OCI-LY1 (cell line): ENCODE results near the gene NDC80.

Experiments used
- H2AFZ ChIP-seq: fragments of 200-600 bp; sonication (generic), shearing (Covaris generic); 2 replicates; pipeline ENCODE4 v1.6.0; 2014; ENCODE audit warnings: antibody characterized with exemption, mild to moderate bottlenecking, low read length
- H3F3A ChIP-seq: fragments of 200-600 bp; sonication (generic), shearing (Covaris generic); 2 replicates; pipeline ENCODE4 v1.6.0; 2014; ENCODE audit warnings: mild to moderate bottlenecking, antibody characterized with exemption, low read length, moderate library complexity; ENCODE audit not compliant: insufficient read depth
- H3K27ac ChIP-seq: fragments of 200-600 bp; sonication (generic); 2 replicates; pipeline ENCODE4 v1.5.1; 2014; ENCODE audit warnings: low read length, mixed run types, mild to moderate bottlenecking, low read depth; ENCODE audit not compliant: poor library complexity, severe bottlenecking
- H3K27me3 ChIP-seq: fragments of 200-600 bp; sonication (generic); 2 replicates; pipeline ENCODE4 v1.6.0; 2014; ENCODE audit warnings: antibody characterized with exemption, mild to moderate bottlenecking, low read length, moderate library complexity; ENCODE audit not compliant: insufficient read depth
- H3K36me3 ChIP-seq: fragments of 200-600 bp; sonication (generic); 2 replicates; pipeline ENCODE4 v1.6.1; 2014; ENCODE audit warnings: mild to moderate bottlenecking, antibody characterized with exemption, low read length, moderate library complexity, mixed read lengths; ENCODE audit not compliant: insufficient read depth
- H3K4me1 ChIP-seq: fragments of 200-600 bp; sonication (generic); 2 replicates; pipeline ENCODE4 v1.5.1; 2014; ENCODE audit warnings: mild to moderate bottlenecking, low read length, moderate library complexity; ENCODE audit not compliant: insufficient read depth, severe bottlenecking
- H3K4me2 ChIP-seq: fragments of 200-600 bp; sonication (generic), shearing (Covaris generic); 2 replicates; pipeline ENCODE4 v1.6.1; 2014; ENCODE audit warnings: low read length
- H3K4me3 ChIP-seq: fragments of 200-600 bp; sonication (generic); 2 replicates; pipeline ENCODE4 v1.5.1; 2014; ENCODE audit warnings: low read length, low read depth, mild to moderate bottlenecking, mixed read lengths; ENCODE audit not compliant: poor library complexity, severe bottlenecking
- H3K79me2 ChIP-seq: fragments of 200-600 bp; shearing (Covaris generic); 2 replicates; pipeline ENCODE4 v1.6.1; 2016; ENCODE audit warnings: mixed run types, low read length, mixed read lengths; ENCODE audit not compliant: insufficient read depth
- H3K9ac ChIP-seq: fragments of 200-600 bp; sonication (generic), shearing (Covaris generic); 2 replicates; pipeline ENCODE4 v1.6.1; 2014; ENCODE audit warnings: mild to moderate bottlenecking, low read length, mixed read lengths
- H3K9me2 ChIP-seq: fragments of 200-600 bp; sonication (generic), shearing (Covaris generic); 2 replicates; pipeline ENCODE4 v1.6.1; 2014; ENCODE audit warnings: low read depth, mild to moderate bottlenecking, low read length, mixed read lengths
- H3K9me3 ChIP-seq: fragments of 200-600 bp; shearing (Covaris generic); 2 replicates; pipeline ENCODE4 v1.6.1; 2014; ENCODE audit warnings: low read length, mixed read lengths
- H4K20me1 ChIP-seq: fragments of 200-600 bp; sonication (generic), shearing (Covaris generic); 2 replicates; pipeline ENCODE4 v1.6.0; 2016; ENCODE audit warnings: mild to moderate bottlenecking, low read length; ENCODE audit not compliant: insufficient read depth
- EZH2 ChIP-seq: fragments of 200-600 bp; sonication (generic), shearing (Covaris generic); IDR thresholded peaks from 2 replicates; pipeline ENCODE4 v1.8.0; 2017; ENCODE audit warnings: borderline replicate concordance, mixed run types, mild to moderate bottlenecking, antibody characterized with exemption, low read length, moderate library complexity, mixed read lengths
- TF ChIP-seq, protein P1 (sequence below): fragments of 200-600 bp; sonication (generic), shearing (Covaris generic); IDR thresholded peaks from 2 replicates; pipeline ENCODE4 v1.5.1; 2017; ENCODE audit warnings: mild to moderate bottlenecking, antibody characterized with exemption, low read length, moderate library complexity, mixed read lengths

NDC80 gene

DNA sequence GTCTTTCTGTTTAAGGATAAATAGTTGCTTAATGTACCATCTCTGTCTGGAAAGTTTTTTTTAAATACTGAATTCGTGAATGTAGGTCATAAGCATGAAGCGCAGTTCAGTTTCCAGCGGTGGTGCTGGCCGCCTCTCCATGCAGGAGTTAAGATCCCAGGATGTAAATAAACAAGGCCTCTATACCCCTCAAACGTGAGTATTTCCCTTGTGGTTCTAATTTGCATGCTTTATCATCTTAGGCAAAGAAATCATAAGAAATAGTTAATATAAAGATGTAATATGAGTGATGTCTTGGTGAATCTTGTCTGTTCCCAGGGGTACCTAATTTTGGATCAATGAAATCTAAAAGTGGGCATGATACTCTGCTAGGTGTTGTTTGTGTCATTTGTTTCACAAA lies 1.5 kb downstream of the NDC80 start:
- Histone ChIP-seq H3K9me3 (no peaks in the 10 kb centered on the region), H3K27ac (peak overlapping the region; percentile 77), H3K4me1 (peaks cover 37% of the 10 kb centered on the region), H3K4me2 (peak overlapping the region; percentile 95), H3F3A (no peaks in the 10 kb centered on the region), H3K27me3 (no peaks in the 10 kb centered on the region), H3K36me3 (peaks cover 33% of the 10 kb centered on the region), H3K79me2 (peaks cover 38% of the 10 kb centered on the region), H4K20me1 (no peaks in the 10 kb centered on the region), H3K4me3 (peak overlapping the region; percentile 96), H3K9me2 (no peaks in the 10 kb centered on the region), H3K9ac (peak overlapping the region; percentile 98), H2AFZ (no peak overlapping the region)
- no peak for TF ChIP-seq EZH2
- TF ChIP-seq, protein P1, sequence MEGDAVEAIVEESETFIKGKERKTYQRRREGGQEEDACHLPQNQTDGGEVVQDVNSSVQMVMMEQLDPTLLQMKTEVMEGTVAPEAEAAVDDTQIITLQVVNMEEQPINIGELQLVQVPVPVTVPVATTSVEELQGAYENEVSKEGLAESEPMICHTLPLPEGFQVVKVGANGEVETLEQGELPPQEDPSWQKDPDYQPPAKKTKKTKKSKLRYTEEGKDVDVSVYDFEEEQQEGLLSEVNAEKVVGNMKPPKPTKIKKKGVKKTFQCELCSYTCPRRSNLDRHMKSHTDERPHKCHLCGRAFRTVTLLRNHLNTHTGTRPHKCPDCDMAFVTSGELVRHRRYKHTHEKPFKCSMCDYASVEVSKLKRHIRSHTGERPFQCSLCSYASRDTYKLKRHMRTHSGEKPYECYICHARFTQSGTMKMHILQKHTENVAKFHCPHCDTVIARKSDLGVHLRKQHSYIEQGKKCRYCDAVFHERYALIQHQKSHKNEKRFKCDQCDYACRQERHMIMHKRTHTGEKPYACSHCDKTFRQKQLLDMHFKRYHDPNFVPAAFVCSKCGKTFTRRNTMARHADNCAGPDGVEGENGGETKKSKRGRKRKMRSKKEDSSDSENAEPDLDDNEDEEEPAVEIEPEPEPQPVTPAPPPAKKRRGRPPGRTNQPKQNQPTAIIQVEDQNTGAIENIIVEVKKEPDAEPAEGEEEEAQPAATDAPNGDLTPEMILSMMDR = no peak

DNA sequence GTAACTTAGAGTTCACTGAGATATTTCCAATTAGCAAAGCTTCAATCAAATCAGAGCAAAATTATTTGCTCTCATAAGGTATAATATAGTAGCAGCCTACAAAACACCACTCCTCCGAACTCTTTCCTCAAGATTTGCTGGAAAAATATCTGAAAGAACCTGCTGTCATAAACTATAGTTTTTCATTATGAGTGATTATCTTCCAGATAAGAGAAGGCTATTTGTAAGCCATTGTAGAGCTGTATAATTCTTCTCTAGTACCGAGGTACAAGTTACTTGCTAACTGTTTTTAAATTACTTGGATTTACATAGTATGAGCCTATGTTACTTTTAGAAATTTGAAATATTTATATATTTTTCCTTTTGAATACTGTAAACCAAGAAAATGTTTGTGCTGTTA lies 2.1 kb downstream of the NDC80 start:
- H3K36me3 ChIP-seq = peaks cover 38% of the 10 kb centered on the region

DNA sequence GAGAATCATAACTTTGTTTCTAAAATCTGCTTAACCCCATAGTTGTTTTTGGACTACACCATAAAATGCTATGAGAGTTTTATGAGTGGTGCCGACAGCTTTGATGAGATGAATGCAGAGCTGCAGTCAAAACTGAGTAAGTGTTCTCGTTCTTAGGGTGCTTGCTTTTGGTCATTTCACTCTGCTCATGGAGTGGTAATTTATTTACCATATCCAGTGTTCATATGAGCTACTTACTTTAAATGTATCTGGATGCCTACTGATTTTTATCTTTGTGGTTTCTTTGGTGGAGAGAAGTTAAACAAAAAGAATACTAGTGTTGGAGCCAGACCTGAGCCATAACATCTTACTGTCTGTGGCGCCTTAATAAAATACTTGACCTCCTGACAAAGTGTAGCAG lies 16.4 kb downstream of the NDC80 start:
- no peaks in the 10 kb centered on the region for H3K9me3 ChIP-seq
- H3K4me2 ChIP-seq = no peak overlapping the region
- no peaks in the 10 kb centered on the region for H3K4me1 ChIP-seq
- no peak overlapping the region for H3K9ac ChIP-seq
- H3K27me3 ChIP-seq = no peaks in the 10 kb centered on the region
- H3K27ac ChIP-seq = no peak overlapping the region
- peaks cover 77% of the 10 kb centered on the region for H3K36me3 ChIP-seq
- H3F3A ChIP-seq = no peaks in the 10 kb centered on the region
- H3K79me2 ChIP-seq = no peaks in the 10 kb centered on the region
- no peak for TF ChIP-seq EZH2
- TF ChIP-seq, protein P1 = no peak
- H4K20me1 ChIP-seq = no peaks in the 10 kb centered on the region
- no peaks in the 10 kb centered on the region for H3K9me2 ChIP-seq
- no peak overlapping the region for H3K4me3 ChIP-seq
- H2AFZ ChIP-seq = no peak overlapping the region

More for the DNA sequence above, 2.1 kb downstream of the NDC80 start:
- Histone ChIP-seq H3K9ac (peak overlapping the region; percentile 98), H4K20me1 (no peaks in the 10 kb centered on the region), H3F3A (no peaks in the 10 kb centered on the region), H3K79me2 (peaks cover 38% of the 10 kb centered on the region), H3K9me2 (no peaks in the 10 kb centered on the region), H3K4me2 (peak overlapping the region; percentile 95), H3K9me3 (no peaks in the 10 kb centered on the region), H2AFZ (no peak overlapping the region), H3K4me1 (peaks cover 37% of the 10 kb centered on the region), H3K4me3 (peak overlapping the region; percentile 96), H3K27me3 (no peaks in the 10 kb centered on the region), H3K27ac (no peak overlapping the region)
- TF ChIP-seq EZH2 = no peak
- TF ChIP-seq, protein P1 = no peak
